ENCODE measurements around the gene SOWAHC.

The SOWAHC gene

DNA sequence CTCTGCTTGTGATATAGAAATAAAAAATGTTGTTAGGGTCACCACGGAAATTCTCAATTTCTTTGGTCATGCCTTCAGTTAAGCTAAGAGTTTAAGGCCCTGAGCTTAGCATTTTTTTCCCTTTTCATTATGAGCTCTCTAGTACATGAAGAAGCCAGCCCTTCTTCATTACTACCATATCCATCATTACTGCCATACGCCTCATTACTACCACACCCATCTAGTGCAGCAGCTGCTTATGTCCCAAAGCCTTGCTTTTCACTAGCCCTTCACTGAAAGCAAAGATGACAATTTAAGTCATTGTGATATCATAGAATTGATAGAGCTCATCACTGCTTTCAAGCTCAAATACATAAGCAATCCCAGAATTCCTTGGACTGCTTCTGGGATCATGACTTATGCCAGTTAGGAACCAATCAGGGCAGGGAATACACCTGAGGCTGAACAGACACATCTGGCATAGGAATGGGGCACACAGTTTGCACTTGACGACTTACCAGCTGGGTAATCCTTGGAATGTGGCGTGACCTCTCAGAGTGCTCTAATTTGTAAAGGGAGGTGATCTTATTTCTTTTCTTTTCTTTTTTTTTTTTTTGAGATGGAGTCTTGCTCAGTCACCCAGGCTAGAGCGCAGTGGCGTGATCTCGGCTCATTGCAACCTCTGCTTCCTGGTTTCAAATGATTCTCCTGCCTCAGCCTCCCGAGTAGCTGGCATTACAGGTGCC lies 40.3 kb downstream of the SOWAHC start:
- Histone ChIP-seq H3K27me3 (ENCODE audit: insufficient read depth, low read length) (no peaks in the 10 kb centered on the region), H3K9me2 (ENCODE audit: low read depth, low read length) (no peaks in the 10 kb centered on the region), H3K9me3 (ENCODE audit: low read length) (no peaks in the 10 kb centered on the region), H3K9ac (ENCODE audit: low read length) (no peak overlapping the region), H4K20me1 (ENCODE audit: insufficient read depth, low read length) (no peaks in the 10 kb centered on the region), H3K4me2 (ENCODE audit: low read length) (no peak overlapping the region), H2AFZ (ENCODE audit: low read length) (no peak overlapping the region), H3K36me3 (ENCODE audit: insufficient read depth, low read length) (no peaks in the 10 kb centered on the region), H3K4me3 (ENCODE audit: low read depth, low read length, poor library complexity, severe bottlenecking) (no peak overlapping the region), H3K27ac (ENCODE audit: low read depth, low read length, poor library complexity, severe bottlenecking) (no peak overlapping the region), H3K79me2 (ENCODE audit: insufficient read depth, low read length) (no peaks in the 10 kb centered on the region), H3F3A (ENCODE audit: insufficient read depth, low read length) (no peaks in the 10 kb centered on the region), H3K4me1 (ENCODE audit: insufficient read depth, low read length, severe bottlenecking) (no peaks in the 10 kb centered on the region)
- TF ChIP-seq EZH2 (IDR thresholded peaks at IDR 0.05; ENCODE audit: borderline replicate concordance, low read length), result no peak
- TF ChIP-seq, protein P1, sequence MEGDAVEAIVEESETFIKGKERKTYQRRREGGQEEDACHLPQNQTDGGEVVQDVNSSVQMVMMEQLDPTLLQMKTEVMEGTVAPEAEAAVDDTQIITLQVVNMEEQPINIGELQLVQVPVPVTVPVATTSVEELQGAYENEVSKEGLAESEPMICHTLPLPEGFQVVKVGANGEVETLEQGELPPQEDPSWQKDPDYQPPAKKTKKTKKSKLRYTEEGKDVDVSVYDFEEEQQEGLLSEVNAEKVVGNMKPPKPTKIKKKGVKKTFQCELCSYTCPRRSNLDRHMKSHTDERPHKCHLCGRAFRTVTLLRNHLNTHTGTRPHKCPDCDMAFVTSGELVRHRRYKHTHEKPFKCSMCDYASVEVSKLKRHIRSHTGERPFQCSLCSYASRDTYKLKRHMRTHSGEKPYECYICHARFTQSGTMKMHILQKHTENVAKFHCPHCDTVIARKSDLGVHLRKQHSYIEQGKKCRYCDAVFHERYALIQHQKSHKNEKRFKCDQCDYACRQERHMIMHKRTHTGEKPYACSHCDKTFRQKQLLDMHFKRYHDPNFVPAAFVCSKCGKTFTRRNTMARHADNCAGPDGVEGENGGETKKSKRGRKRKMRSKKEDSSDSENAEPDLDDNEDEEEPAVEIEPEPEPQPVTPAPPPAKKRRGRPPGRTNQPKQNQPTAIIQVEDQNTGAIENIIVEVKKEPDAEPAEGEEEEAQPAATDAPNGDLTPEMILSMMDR (IDR thresholded peaks at IDR 0.05; ENCODE audit: low read length), result no peak

DNA sequence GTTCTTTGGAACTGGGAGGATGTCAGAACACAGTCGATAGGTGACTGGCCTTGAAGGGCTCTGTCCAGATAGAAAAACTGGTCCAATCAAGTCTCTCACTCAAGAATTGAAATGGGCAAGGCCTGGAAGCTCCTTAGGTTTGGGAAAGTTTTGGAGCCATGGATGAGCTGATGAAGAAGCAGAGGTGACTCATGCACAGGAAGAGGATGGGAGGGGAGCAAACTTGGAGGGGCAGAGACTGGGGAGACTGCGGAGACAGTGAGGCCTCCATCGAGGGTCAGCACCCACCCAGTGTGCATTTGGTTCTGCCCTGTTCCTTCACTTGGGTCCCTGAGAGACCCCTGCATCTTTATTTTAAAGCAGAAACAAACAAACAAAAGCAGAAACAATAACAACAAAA lies 41.1 kb downstream of the SOWAHC start:
- no peak overlapping the region for H3K9ac ChIP-seq (ENCODE audit: low read length)
- TF ChIP-seq, protein P1 (IDR thresholded peaks at IDR 0.05; ENCODE audit: low read length), result no peak
- no peak for TF ChIP-seq EZH2 (IDR thresholded peaks at IDR 0.05; ENCODE audit: borderline replicate concordance, low read length)
- no peaks in the 10 kb centered on the region for H4K20me1 ChIP-seq (ENCODE audit: insufficient read depth, low read length)
- H3K9me2 ChIP-seq (ENCODE audit: low read depth, low read length), result no peaks in the 10 kb centered on the region
- H3K27me3 ChIP-seq (ENCODE audit: insufficient read depth, low read length), result no peaks in the 10 kb centered on the region
- no peaks in the 10 kb centered on the region for H3K79me2 ChIP-seq (ENCODE audit: insufficient read depth, low read length)
- no peak overlapping the region for H2AFZ ChIP-seq (ENCODE audit: low read length)
- H3K36me3 ChIP-seq (ENCODE audit: insufficient read depth, low read length), result no peaks in the 10 kb centered on the region
- no peak overlapping the region for H3K4me2 ChIP-seq (ENCODE audit: low read length)
- H3K9me3 ChIP-seq (ENCODE audit: low read length), result no peaks in the 10 kb centered on the region
- H3F3A ChIP-seq (ENCODE audit: insufficient read depth, low read length), result no peaks in the 10 kb centered on the region
- H3K27ac ChIP-seq (ENCODE audit: low read depth, low read length, poor library complexity, severe bottlenecking), result no peak overlapping the region
- no peaks in the 10 kb centered on the region for H3K4me1 ChIP-seq (ENCODE audit: insufficient read depth, low read length, severe bottlenecking)
- H3K4me3 ChIP-seq (ENCODE audit: low read depth, low read length, poor library complexity, severe bottlenecking), result no peak overlapping the region

DNA sequence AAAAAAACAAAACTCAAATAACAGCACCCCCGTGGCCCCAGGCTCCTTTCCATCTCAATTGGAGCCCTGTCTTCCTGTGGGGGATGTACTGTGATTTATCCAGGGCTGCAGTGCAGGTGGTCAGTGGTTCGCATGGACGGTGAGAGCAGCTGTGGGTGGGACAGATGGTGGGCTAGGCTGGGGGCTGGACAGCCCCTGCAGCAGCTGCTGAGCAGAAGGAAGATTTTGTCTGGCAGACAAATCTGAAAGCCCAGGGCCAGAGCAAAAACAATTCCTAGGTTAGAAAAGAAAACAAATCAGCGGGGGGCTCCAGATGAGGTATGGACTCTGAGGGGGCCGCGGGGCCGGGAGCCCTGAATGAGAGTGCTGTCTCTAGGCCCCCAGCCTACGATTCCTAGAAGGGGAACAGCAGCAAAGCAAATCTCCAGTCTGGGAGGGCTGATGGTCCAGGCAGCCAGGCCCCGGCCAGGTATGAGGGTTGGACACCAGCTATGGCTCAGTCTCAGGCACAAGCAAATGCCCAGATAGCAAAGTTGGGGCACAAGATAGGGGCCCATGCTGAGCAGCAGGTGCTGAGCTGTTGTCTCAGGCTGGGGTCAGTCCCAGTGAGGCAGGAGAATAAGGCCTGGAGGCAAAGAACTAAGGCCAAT lies 45.4 kb downstream of the SOWAHC start:
- no peak overlapping the region for H2AFZ ChIP-seq (ENCODE audit: low read length)
- no peak overlapping the region for H3K4me2 ChIP-seq (ENCODE audit: low read length)
- H3K4me1 ChIP-seq (ENCODE audit: insufficient read depth, low read length, severe bottlenecking), result no peaks in the 10 kb centered on the region
- H3K79me2 ChIP-seq (ENCODE audit: insufficient read depth, low read length), result no peaks in the 10 kb centered on the region
- no peak for TF ChIP-seq EZH2 (IDR thresholded peaks at IDR 0.05; ENCODE audit: borderline replicate concordance, low read length)
- TF ChIP-seq, protein P1 (IDR thresholded peaks at IDR 0.05; ENCODE audit: low read length), result no peak
- no peak overlapping the region for H3K4me3 ChIP-seq (ENCODE audit: low read depth, low read length, poor library complexity, severe bottlenecking)
- no peaks in the 10 kb centered on the region for H4K20me1 ChIP-seq (ENCODE audit: insufficient read depth, low read length)
- no peaks in the 10 kb centered on the region for H3F3A ChIP-seq (ENCODE audit: insufficient read depth, low read length)
- H3K9ac ChIP-seq (ENCODE audit: low read length), result no peak overlapping the region
- H3K36me3 ChIP-seq (ENCODE audit: insufficient read depth, low read length), result no peaks in the 10 kb centered on the region
- no peaks in the 10 kb centered on the region for H3K27me3 ChIP-seq (ENCODE audit: insufficient read depth, low read length)
- no peaks in the 10 kb centered on the region for H3K9me3 ChIP-seq (ENCODE audit: low read length)
- H3K9me2 ChIP-seq (ENCODE audit: low read depth, low read length), result no peaks in the 10 kb centered on the region
- no peak overlapping the region for H3K27ac ChIP-seq (ENCODE audit: low read depth, low read length, poor library complexity, severe bottlenecking)
